GM21360 (cell line): ENCODE results near the gene INF2.

Source experiments
- ATAC-seq: cut with Tn5 transposase; IDR thresholded peaks from one replicate; pipeline ENCODE4 v1.9.1; 2021; ENCODE audit warnings: mild to moderate bottlenecking, moderate library complexity; ENCODE audit not compliant: unreplicated experiment

Gene INF2

DNA sequence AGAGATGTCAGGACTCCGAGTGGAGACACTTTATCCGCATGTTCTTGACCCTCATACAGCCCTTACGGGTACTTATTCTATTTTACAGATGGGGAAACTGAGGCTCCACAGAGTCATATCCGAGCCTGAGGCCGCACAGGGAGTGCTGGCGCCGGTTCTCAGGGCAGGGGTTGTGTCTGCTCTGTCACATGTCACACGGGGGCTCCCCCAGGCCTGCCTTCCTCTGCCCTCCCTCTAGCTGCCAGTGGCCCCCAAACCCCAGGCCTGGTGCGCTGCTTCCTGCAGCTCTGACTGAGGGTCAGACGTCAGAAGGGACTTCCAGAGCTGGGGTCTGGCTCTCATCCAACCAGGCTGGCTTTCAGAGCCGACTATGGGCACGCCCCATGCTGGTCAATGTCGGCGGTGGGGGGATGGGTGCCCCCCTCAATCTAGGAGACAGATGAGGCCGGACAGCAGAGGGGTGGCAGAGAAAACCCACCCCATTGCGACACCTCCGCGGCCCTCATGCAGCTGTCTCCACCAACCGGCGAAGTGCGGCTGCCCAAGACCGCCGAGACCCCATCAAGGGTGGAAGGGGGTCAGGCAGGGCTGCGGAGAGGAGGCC lies 811 bp upstream of the INF2 start:
- ATAC-seq: no peak

DNA sequence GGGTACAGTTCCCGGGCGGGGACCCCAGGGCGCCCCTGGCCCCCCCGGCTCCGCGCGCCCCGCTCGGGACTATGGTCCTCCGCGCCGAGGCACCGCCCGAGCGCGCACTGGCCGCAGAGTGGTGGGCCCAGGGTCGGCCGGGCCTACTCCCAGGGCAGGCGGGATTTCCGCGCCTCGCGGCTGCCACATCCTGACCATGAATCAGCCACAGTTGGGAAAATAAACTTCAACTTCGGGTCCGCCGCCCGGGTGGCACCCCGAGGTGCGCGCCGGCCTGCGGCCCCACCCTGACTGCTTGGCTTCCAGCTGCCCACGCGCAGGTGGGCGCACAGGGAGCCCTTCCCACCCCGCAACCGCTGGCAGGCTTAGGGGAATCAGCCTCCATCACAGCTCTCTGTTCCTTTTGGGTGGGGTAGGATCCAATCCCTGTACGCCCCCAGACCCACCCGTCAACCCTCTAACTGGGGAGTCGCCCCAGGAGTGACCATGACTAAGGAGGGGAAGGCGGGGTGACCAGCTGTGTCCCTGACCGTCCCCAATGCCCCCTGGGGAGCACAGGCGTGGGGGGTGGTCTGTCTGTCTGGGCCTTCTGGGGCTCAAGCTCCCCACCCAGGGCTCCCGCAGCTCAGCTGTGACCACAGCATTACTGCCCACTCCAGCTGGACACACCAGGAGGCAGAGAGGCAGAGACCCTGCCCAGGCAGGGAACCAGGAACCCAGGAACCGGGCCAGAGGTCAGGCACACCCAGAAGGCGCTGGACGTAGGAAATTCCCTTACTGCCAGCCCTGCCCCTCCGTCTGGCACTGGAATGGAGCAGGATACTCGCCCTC lies 678 bp downstream of the INF2 start:
- ATAC-seq: no peak

DNA sequence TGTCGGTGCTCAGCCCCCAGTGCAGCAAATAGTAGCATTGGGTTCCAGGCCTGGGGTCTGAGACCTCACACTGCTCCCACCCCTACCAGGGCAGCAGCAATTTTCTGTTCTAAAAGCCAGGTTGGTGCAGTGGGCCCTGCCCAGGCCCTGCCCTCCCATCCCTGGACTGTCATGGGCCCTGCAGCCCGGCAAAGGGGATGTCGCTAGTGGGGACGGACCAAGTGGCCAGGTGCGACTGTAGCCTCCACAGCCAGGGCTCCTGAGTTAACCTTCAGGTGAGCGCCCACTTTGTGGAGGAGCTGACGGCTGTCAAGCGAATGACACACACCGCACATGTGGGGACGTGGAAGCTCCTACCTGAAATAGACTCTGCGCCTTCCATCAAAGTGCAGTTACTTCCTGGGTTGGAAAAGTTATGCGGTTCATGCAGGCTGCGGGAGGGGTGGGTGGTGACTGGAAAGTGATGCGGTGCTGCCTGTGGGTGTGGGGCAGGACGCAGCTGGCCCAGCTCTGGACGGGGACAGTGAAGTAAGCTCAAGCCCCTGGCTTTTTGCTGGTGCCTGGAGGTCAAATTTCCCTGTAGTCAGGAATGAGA lies 1.5 kb downstream of the INF2 start:
- ATAC-seq: no peak

DNA sequence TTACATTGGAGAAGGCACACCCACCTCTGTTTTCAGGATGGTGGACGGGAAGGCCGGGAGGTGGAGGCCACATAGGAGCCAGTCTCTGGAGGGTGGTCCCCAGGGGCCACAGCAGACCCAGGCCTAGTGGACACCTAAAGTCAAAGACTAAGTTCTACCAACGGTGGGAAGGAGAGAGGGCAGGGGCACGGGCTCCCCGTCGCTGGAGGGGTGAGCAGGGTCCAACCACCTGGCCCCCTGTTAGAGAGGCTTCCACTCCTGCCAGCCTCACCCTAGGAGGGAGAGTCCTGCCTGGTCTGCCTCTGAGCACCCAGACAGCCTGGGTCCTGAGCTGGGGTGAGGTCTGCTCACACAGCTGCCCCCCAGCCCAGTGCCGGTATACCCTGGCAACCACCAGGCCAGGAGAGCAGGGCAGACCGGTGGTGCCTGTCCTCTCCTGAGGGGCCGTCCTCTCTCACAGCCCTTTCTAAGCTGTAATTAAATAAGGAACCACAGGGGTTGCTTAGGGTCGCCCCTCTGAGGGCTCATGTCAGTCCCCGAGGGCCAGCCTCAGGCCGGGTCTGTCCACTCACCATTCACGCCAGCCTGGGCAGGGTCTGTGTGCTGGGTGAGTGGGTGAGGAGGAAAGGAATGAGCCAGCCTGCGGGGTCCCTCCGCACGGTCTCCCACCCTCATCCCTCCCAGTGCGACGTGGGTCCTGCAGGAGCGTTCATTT lies 2.3 kb downstream of the INF2 start:
- ATAC-seq: no peak

DNA sequence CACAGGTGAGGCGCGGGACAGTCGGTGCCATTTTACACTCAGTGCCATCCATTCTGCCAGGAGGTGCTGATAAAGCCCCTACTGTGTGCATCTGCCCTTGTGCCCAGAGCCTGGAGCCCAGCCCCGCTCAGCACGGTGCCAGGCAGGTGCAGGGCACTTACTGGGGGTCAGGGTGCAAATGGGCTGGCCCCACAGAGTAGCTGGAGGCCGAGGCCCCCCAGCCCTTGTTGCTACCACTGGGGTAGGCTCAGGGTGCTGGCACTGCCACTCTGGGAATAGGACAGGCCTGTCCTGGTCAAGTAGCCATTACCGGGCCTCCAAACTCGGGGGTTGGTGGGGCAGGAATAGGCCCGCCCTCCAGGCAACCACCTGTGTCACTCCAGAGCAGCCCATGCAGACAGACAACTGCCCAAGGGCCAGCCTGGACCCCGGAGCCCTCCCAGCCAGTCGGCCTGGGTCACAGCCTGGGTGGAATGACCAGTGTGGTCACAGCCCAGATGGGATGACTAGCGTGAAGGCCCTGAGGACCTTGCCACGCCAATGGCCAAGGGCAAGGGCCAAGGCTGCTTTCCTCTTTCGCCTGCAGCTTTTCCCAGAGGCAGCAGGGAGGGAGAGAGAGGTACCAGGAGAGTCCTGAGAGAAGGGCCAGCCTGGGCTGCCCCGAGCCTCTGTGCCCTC lies 3.0 kb downstream of the INF2 start:
- ATAC-seq: no peak

DNA sequence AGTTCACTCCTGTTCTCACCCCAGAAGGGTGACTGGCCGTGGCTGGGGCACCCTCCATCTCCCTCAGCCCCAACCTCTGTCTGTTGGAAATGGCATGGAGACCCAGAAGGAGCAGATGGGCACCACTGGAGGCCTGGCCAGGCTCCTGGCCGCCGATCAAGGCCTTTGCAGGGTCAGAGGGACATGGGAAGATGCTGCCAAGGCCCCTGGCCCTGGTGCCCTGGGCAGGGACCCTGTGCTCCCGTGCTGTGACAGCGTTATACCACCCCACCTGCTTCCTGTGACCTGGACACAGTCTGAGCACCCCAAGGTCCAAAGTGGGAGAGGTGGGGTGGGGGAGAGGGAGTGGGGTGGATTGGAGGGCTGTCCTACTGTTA lies 3.5 kb downstream of the INF2 start:
- no peak for ATAC-seq

DNA sequence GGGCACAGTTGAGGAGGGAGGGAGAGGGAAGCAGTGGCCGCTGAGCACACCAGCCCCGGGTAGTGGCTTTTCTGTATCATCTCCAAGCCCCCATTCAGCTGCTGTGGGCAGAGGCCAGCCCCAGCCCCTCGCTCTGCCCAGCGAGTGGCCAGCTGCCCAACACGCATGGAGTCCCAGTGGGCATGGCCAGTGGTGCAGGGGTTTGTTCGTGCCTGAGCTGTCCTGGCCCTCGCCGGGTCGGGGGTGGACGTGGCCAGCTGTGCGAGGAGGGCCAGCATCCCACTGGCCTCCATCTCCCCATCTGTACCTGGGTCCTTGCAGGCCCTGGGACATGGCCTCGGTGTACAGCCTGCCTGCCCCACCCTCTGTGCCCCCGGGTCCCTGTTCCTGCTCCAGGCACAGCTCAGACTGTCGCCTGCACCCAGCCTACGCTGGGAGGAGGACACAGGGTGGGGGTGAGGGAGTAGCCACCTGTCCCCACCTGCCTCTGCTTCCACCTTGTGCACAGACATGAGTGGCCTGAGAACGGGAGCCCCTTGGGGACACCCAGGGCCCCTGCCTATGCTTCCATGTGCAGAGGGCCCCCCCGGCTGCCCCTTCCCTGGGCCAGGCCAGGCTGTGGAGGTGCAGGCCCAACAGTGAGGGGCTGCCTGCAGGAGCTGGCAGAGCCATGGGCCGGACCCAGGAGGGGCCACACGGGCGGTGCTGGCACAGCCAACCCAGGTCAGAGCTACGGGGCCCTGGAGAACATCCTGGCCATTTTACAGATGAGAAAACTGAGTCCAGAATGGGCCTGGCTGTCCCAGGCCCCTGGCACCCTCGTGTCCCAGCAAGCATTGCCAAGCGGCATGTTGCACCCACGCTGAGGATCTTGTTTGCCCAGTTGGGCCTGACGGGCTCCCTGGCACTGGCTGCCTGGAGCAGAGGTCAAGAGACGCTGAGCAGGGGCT lies 4.3 kb downstream of the INF2 start:
- no peak for ATAC-seq

DNA sequence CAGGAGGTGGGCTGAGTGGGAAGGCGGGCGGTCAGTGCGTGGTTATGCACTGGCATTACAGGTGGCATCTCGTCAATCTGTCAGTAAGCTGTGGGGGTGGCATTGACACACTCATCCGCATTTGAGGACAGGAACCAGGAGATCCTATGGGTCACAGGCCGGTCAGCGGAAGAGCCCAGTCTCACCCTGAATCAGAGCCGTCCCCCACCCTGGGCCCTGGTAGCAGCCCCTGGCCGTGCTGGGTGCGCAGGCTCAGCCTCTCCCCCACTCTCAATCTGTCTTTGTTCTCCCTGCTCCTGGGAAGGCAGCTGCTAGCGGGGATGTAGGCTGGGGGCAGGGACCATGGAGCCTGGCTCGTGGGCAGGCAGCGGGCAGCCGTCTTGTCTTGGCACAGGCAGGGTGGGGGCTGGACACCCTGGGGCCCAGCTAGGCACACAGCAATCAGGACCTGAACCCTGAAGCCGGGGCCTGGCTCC lies 5.1 kb downstream of the INF2 start:
- ATAC-seq: no peak

DNA sequence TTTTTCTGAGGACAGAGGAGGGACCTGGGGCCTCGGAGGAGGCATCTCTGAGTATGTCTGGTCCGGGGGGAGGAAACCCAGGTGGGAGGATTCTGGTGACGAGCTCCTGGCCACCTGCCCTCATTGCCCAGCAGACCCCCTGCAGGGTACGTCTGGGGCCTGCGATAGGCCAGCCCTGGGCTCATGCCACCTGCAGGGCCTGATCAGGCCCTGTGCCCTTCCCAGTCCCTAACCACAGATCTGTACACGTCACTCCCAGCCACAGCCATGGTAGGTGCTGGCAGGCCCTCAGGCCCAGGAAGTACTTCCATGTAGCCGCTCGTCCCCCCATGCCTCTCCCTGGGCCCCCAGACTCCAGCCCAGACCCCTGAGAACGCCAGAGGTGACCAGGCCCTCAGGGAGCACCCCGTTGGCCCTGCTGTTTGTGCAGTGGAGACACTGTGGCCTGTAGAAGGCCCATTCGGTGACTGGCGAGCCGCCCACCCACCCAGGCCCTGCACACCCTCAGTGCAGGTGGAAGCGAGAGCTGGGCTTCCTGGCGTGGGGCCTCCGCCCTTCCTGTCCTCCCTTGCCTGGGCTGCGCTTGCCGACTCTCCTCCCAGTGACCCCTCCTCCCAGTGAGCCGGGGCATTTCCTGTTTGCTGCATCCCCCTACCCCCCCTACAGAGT lies 5.7 kb downstream of the INF2 start:
- no peak for ATAC-seq

DNA sequence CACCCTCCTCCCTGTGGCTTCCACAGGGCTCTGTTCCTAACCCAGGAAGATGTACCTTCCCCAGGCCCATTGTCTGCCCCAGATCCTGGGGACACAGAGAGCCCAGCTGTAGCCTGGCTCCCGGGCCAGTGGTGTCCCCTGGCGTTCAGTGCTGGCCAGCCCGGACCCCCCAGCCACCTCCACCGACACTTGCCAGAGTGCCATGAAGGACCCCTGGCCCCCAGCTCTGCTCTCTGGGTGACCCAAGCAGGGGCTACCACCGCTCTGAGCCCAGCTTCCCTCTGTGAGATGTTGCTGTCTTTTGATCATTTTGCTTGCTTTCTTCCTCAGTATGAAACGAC lies 6.2 kb downstream of the INF2 start:
- no peak for ATAC-seq

DNA sequence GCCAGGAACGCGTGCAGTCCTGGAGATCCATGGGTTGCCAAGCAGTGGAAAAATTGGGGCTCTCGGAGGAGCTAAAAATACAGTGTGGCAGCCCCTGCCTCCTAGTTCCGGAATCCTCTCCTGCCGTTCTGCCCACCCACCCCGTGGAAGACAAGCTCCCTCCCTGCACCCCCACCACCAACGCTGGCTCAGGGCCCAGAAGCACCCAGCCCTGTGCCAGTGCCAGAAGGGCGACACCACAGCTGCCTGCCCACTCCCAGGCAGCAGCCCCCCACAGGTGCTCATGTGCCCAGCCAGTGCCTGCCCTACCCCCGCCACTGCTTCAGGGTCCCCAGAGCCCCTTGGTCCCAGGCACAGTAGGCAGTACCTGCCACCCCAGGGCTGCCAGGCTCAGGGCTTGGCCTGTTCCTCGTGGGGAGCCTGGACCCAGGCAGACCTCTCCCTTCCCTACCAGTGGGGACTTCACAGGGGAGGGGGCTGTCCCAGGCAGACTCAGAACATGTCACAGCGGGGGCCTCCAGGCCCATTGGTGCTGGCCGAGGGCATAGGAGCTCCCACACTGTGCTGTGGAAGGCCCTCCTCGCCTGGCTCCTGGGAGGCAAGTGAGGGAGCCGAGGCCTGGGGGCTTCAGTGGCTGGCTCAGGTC lies 7.4 kb downstream of the INF2 start:
- no peak for ATAC-seq

DNA sequence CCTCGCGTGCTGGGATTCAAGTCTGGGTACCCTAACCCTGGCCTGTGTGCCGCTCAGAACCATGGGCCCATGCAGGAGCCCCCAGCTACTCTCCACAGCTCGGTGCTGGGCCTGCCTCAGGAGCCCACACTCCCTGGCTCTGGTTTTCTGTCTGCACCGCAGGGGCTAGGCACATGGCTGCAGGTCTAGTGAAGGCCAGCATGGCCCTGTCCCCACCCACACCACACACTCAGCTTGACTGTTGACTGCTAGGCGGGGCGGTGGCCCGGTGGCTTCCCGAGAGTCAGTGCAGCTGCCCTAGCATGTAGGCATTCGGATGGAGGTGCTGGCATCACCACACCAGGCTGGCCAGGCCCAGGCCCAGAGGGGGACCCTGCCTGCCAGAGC lies 7.9 kb downstream of the INF2 start:
- ATAC-seq: no peak

DNA sequence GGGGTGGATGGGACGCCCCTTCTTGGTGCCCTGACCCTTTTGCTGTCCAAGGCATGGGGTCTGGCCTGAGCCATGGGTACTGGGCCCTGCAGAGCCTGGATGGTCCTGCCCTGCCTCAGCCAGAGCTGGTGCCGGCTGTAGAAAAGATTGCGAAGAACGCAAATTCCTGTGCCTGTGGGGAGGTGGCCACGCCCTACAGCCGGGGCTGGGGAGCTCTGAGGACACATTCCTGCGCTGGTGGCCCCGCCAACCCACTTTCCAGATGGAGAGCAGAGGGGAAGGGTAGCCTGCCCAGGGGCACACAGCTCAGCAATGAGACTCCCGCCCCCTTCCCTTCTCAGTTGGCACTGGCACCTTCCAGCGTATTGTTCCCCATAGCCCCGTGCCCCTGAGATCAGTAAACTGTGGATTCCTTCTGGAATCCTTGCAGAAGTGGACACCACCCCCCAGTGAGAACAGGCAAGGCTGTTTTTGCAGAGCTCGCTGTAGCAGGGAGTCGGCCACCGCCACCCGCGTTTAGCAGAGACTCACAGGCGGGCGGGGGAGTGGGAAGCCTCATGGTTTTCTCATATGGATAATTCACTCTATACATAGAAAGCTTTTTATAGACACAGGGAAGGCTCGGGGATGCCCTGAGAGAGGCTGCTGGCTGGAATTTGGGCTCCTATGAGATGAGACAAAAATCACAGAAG lies 8.6 kb downstream of the INF2 start:
- ATAC-seq: no peak

DNA sequence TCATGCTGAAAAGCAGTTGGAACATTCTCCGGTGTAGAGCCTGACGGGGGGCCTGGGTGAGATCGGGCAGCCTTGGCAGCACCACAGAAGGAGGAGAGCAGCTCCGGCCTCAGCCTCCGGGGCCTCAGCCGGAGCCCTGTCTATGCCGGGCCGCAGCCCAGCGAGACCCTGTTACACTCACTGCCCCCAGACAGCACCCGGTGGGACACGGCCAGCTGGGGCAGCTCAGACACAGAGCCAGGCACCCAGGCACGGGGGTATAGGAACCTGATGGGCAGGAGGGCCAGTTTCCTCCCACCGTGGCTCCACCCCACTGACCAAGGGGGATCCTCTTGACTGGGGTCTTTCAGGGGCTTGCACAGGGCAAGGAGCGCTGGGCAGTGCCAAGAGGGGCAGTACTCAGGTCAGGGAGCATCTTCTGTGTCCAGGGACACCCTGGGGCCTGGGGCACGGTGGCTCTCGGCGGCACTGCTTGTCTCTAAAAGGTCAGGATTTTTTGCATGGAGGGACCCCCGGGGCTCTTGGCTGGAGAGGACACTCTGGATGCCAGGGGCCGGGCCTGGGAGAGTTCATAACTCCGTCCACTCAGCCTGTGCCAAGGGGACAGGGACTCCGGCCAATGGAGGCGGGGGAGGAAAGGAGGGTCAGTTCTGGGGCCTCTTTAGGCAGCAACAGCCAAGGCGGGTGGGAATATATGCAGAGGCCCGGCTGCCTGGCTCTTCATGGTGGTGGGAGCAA lies 9.4 kb downstream of the INF2 start:
- ATAC-seq: no peak

DNA sequence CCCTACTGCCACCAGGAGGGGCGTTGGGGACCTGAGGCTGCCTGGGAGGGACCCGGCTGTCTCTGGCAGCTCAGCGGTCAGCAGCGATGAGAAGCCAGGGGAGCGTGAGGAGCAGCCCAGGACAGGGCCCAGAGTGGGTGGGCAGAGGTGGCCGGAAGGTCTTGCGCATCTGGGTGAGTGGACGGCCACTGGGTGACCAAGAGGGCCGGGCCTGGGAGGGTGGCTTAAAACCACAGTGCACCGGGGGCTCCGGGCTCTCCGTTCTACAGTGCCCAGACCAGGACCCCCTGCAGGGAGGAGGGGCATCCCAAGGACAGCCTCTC lies 10.0 kb downstream of the INF2 start:
- ATAC-seq: no peak

DNA sequence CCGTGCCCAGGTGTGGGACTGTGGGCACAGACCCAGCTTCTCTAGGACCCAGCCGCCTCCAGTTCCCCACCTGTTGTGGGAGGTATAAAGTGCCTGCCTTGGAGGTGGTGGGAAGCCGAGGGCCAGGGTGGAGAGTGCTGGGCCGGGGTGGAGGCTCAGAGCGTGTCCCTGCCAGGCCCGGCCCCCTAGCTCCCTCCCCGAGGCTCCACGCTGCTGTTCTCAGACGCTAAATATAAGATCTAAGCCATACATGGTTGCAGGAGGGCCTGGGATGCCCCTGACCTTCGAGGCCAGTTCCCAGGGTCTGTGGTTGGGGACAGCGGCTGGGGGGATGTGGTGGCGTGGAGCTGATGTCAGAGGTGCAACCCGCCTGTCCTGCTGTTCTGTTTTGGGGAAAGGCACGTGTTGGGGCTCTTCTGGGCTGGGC lies 10.8 kb downstream of the INF2 start:
- no peak for ATAC-seq

DNA sequence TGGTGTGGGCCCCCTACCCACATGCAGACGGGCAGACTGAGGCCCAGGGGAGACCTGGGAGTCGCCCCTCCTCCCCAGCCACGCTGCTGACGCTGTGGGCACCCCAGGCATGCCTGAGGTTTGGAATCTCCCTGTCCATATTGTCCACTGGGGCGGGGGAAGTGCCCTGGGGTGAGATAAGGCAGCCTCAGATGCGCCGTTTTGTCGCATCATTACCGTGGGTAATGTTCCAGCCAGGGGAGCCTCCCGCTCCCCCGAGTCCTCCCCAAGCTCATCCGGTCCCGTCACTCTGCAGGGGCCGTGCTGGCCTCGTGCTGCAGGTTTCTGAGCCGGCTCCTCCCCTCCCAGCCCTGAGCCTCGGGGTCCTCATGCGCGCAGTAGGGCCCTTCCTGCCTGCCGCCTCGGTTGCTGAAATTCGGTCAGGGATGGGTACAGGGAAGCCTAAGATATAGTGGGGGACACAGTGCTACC lies 11.4 kb downstream of the INF2 start:
- ATAC-seq: no peak
